Upper lobe of right lung (tissue), 1 donor: ENCODE data around the gene GSTA2. TPM values are rescaled to one million over a fixed set of nuclear protein-coding genes. Genes with fewer than 3 reads are reported as not detected.

ENCODE experiments used
- ATAC-seq: fragments of 200-7000 bp; cut with Tn5 transposase; one replicate; pipeline ENCODE4 v1.9.1; 2020; ENCODE audit warnings: mild to moderate bottlenecking, moderate library complexity
- DNase-seq: peaks from one replicate; pipeline ENCODE4 v3.0.0-alpha.2; 2020
- H3K27ac ChIP-seq: fragments of 200-600 bp; one replicate; pipeline ENCODE4 v1.8.0; 2022
- H3K27me3 ChIP-seq: fragments of 200-600 bp; one replicate; pipeline ENCODE4 v1.8.0; 2022; ENCODE audit warnings: mild to moderate bottlenecking
- H3K36me3 ChIP-seq: fragments of 200-600 bp; one replicate; pipeline ENCODE4 v1.8.0; 2022
- H3K4me1 ChIP-seq: fragments of 200-600 bp; one replicate; pipeline ENCODE4 v1.8.0; 2022
- H3K4me3 ChIP-seq: fragments of 200-600 bp; one replicate; pipeline ENCODE4 v1.8.0; 2022; ENCODE audit warnings: mild to moderate bottlenecking
- H3K9me3 ChIP-seq: fragments of 200-600 bp; one replicate; pipeline ENCODE4 v1.8.0; 2022
- CTCF ChIP-seq: fragments of 200-600 bp; IDR thresholded peaks from one replicate; pipeline ENCODE4 v1.8.0; 2022; ENCODE audit warnings: antibody characterized with exemption
- intact Hi-C: fragments of 100-400 bp; cut with DNase I; formaldehyde crosslinking; loops from one replicate; pipeline ENCODE4 v1.11.0; 2022
- total RNA-seq: library from RNA; stranded (reverse); fragmentation: NEBNext Ultra II Directional; extraction: Animal tissue kit (Norgen Biotek cat#: 25700); gene quantifications from one replicate; pipeline ENCODE4 v1.2.1, GENCODE V29; 2021
- donor health status: DM: no; HTN: yes; CAD: no; lungs with severe emphysema.

GSTA2 gene
- total RNA-seq, 1 donor from 2014 or later: not detected

GRCh38 chr6:52733172-52733571, 30.1 kb downstream of the GSTA2 start:
- ATAC-seq (peak; percentile 19), DNase-seq (no peak)
- no peaks in the 10 kb centered on the region for H3K9me3 ChIP-seq
- H3K36me3 ChIP-seq: no peaks in the 10 kb centered on the region
- intact Hi-C loops: no loop called here
- H3K27ac ChIP-seq: no peak overlapping the region
- no peaks in the 10 kb centered on the region for H3K27me3 ChIP-seq
- H3K4me1 ChIP-seq: no peaks in the 10 kb centered on the region
- H3K4me3 ChIP-seq: no peak overlapping the region
- TF ChIP-seq CTCF: no peak

GRCh38 chr6:52731719-52732118, 31.6 kb downstream of the GSTA2 start:
- no peak for TF ChIP-seq CTCF
- intact Hi-C loops: no loop called here

GRCh38 chr6:52729576-52729975, 33.7 kb downstream of the GSTA2 start:
- H3K27ac ChIP-seq: no peak overlapping the region
- intact Hi-C loops: no loop called here
- H3K4me3 ChIP-seq: no peak overlapping the region
- no peaks in the 10 kb centered on the region for H3K36me3 ChIP-seq
- ATAC-seq: no peak
- H3K9me3 ChIP-seq: no peaks in the 10 kb centered on the region
- DNase-seq: no peak
- TF ChIP-seq CTCF: no peak
- H3K27me3 ChIP-seq: no peaks in the 10 kb centered on the region
- H3K4me1 ChIP-seq: peaks cover 7% of the 10 kb centered on the region

More at GRCh38 chr6:52731719-52732118, 31.6 kb downstream of the GSTA2 start:
- Histone ChIP-seq H3K27ac (no peak overlapping the region), H3K9me3 (no peaks in the 10 kb centered on the region), H3K4me1 (no peaks in the 10 kb centered on the region), H3K4me3 (no peak overlapping the region), H3K27me3 (no peaks in the 10 kb centered on the region), H3K36me3 (no peaks in the 10 kb centered on the region)
- ATAC-seq (no peak), DNase-seq (no peak)

GRCh38 chr6:52728394-52728793, 34.9 kb downstream of the GSTA2 start:
- Histone ChIP-seq H3K27me3 (no peaks in the 10 kb centered on the region), H3K27ac (no peak overlapping the region), H3K4me1 (peaks cover 8% of the 10 kb centered on the region), H3K4me3 (no peak overlapping the region), H3K9me3 (no peaks in the 10 kb centered on the region), H3K36me3 (no peaks in the 10 kb centered on the region)
- intact Hi-C loops: no loop called here
- TF ChIP-seq CTCF: no peak
- ATAC-seq (no peak), DNase-seq (no peak)

GRCh38 chr6:52727908-52728307, 35.4 kb downstream of the GSTA2 start:
- DNase-seq: no peak
- Histone ChIP-seq H3K36me3 (no peaks in the 10 kb centered on the region), H3K4me1 (peaks cover 8% of the 10 kb centered on the region), H3K27ac (no peak overlapping the region), H3K4me3 (no peak overlapping the region), H3K27me3 (no peaks in the 10 kb centered on the region), H3K9me3 (no peaks in the 10 kb centered on the region)
- intact Hi-C loops: no loop called here
- no peak for ATAC-seq
- no peak for TF ChIP-seq CTCF
